Activated CD8-positive, alpha-beta memory T cell treated with anti-CD3 and anti-CD28 coated beads for 36 hours (primary cell): ENCODE results near the gene RAD21L1. TPM values are rescaled to one million over a fixed set of nuclear protein-coding genes. Genes with fewer than 3 reads are reported as not detected.
"Not testable (repeated sequence)": the region's sequence is repeated elsewhere in the genome, so short reads cannot be mapped to it uniquely, and the experiment has no call there.

Experiments
- CTCF ChIA-PET: fragments of 350-600 bp; sonication (Branson Sonifier 250); formaldehyde crosslinking; loops from one replicate; lab custom pipeline; 2021; ENCODE audit warnings: antibody characterized with exemption; lab: Charles Lee
- POLR2A ChIA-PET: fragments of 350-600 bp; sonication (Branson Sonifier 250); formaldehyde crosslinking; loops from one replicate; lab custom pipeline; 2021; ENCODE audit warnings: antibody characterized with exemption; lab: Charles Lee
- total RNA-seq, 2 experiments: library from RNA; stranded (reverse); gene quantifications; one replicate each; pipeline ENCODE4 v1.2.3, GENCODE V29; 2021

RAD21L1 gene
- total RNA-seq, 2 experiments from 2014 or later: not detected

GRCh38 chr20:1216527-1217427 lies 9.1 kb upstream of the RAD21L1 start:
- POLR2A ChIA-PET: not testable (repeated sequence)

GRCh38 chr20:1222750-1223149 lies 3.1 kb upstream of the RAD21L1 start:
- POLR2A ChIA-PET, CTCF ChIA-PET: not testable (repeated sequence)

More at GRCh38 chr20:1216527-1217427, 9.1 kb upstream of the RAD21L1 start:
- CTCF ChIA-PET: not testable (repeated sequence)

- ChIA-PET CTCF (interaction anchor here (1.2 kb wide), 1 partner anchor 12 kb away, joined by 3 read pairs; no protein-coding TSS in a partner anchor), POLR2A (no interaction called here)
Observed at GRCh38 chr20:1224205-1224890, 1.5 kb upstream of the RAD21L1 start.

GRCh38 chr20:1225263-1225782 lies 521 bp upstream of the RAD21L1 start:
- ChIA-PET CTCF (interaction anchor here (1.2 kb wide), 1 partner anchor 13 kb away, joined by 3 read pairs; no protein-coding TSS in a partner anchor), POLR2A (interaction anchor here (0.5 kb wide), 1 partner anchor 1946 kb away, joined by 9 read pairs; no protein-coding TSS in a partner anchor)

- POLR2A ChIA-PET: no interaction called here
- CTCF ChIA-PET: no interaction called here
Observed at GRCh38 chr20:1229541-1229940, 3.7 kb downstream of the RAD21L1 start.

- ChIA-PET CTCF (no interaction called here), POLR2A (no interaction called here)
Observed at GRCh38 chr20:1232286-1233111, 6.7 kb downstream of the RAD21L1 start.

GRCh38 chr20:1240549-1240948 lies 14.7 kb downstream of the RAD21L1 start:
- ChIA-PET CTCF (interaction anchor here (1.0 kb wide), 1 partner anchor 15 kb away, joined by 4 read pairs; no protein-coding TSS in a partner anchor), POLR2A (no interaction called here)

GRCh38 chr20:1241456-1241855 lies 15.6 kb downstream of the RAD21L1 start:
- CTCF ChIA-PET: interaction anchor here (1.0 kb wide), 1 partner anchor 14 kb away, joined by 4 read pairs; no protein-coding TSS in a partner anchor
- POLR2A ChIA-PET: no interaction called here

- ChIA-PET CTCF (no interaction called here), POLR2A (no interaction called here)
Observed at GRCh38 chr20:1242099-1242498, 16.3 kb downstream of the RAD21L1 start.

GRCh38 chr20:1242530-1242929 lies 16.7 kb downstream of the RAD21L1 start:
- CTCF ChIA-PET: no interaction called here
- POLR2A ChIA-PET: no interaction called here

- POLR2A ChIA-PET: no interaction called here
- CTCF ChIA-PET: no interaction called here
Observed at GRCh38 chr20:1245578-1245977, 19.7 kb downstream of the RAD21L1 start.

- ChIA-PET CTCF (no interaction called here), POLR2A (no interaction called here)
Observed at GRCh38 chr20:1247689-1248088, 21.8 kb downstream of the RAD21L1 start.

GRCh38 chr20:1250282-1250681 lies 24.4 kb downstream of the RAD21L1 start:
- CTCF ChIA-PET, POLR2A ChIA-PET: not testable (repeated sequence)

- ChIA-PET CTCF (no interaction called here), POLR2A (no interaction called here)
Observed at GRCh38 chr20:1252416-1252815, 26.6 kb downstream of the RAD21L1 start.

- ChIA-PET CTCF (no interaction called here), POLR2A (no interaction called here)
Observed at GRCh38 chr20:1254254-1254653, 28.4 kb downstream of the RAD21L1 start.

GRCh38 chr20:1255675-1256074 lies 29.8 kb downstream of the RAD21L1 start:
- ChIA-PET CTCF (interaction anchor here (1.1 to 1.5 kb wide), 2 partner anchors 11 to 15 kb away, joined by 3 to 4 read pairs; no protein-coding TSS in a partner anchor), POLR2A (no interaction called here)

GRCh38 chr20:1263853-1264252 lies 38.0 kb downstream of the RAD21L1 start:
- CTCF ChIA-PET: no interaction called here
- POLR2A ChIA-PET: no interaction called here

- POLR2A ChIA-PET: no interaction called here
- CTCF ChIA-PET: no interaction called here
Observed at GRCh38 chr20:1264727-1265126, 38.9 kb downstream of the RAD21L1 start.
